GM06990 (cell line): Measurements from ENCODE around the gene HBD.
"Not testable (repeated sequence)": the region's sequence is repeated elsewhere in the genome, so short reads cannot be mapped to it uniquely, and the experiment has no call there.

Source experiments
- DNase-seq: peaks from one replicate; pipeline ENCODE4 v3.0.0-alpha.2; 2011; ENCODE audit not compliant: insufficient read length; ENCODE audit errors: extremely low read depth
- H3K27me3 ChIP-seq: replicated peaks from 2 replicates; pipeline ENCODE4 v1.6.0; 2011; ENCODE audit warnings: low read length; ENCODE audit not compliant: control insufficient read depth, insufficient read depth
- H3K36me3 ChIP-seq: 2 replicates; pipeline ENCODE4 v1.5.1; 2011; ENCODE audit warnings: low read length; ENCODE audit not compliant: control insufficient read depth, insufficient read depth
- H3K4me3 ChIP-seq: replicated peaks from 2 replicates; pipeline ENCODE4 v1.5.1; 2011; ENCODE audit warnings: low read depth, mild to moderate bottlenecking, control low read depth, low read length
- CTCF ChIP-seq: IDR thresholded peaks from 2 replicates; pipeline ENCODE4 v1.5.1; 2011; ENCODE audit warnings: low read length, control low read depth, mild to moderate bottlenecking, inconsistent platforms; ENCODE audit not compliant: insufficient read depth, poor library complexity, severe bottlenecking

HBD gene

DNA sequence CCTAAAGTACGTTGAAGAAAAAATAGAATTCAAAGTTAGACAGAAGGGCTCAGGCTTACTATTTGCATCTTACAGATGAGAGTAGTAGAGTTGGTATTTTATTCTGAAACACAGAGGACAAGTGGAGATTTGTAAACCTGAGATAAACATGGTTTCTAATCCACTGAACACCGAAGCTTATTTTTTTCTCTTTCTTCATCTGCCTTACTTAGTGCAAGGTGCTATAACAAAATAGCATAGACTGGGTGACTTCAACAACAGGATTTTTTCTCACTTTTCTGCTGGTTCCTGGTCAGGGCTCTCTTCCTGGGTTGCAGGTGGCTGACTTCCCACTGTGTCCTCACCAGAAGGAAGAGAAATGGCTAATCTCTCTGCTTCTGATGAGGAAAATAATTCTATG, 17.5 kb upstream of the HBD start:
- Histone ChIP-seq H3K4me3 (no peak overlapping the region), H3K27me3 (no peaks in the 10 kb centered on the region), H3K36me3 (no peaks in the 10 kb centered on the region)
- DNase-seq = no peak
- no peak for TF ChIP-seq CTCF

DNA sequence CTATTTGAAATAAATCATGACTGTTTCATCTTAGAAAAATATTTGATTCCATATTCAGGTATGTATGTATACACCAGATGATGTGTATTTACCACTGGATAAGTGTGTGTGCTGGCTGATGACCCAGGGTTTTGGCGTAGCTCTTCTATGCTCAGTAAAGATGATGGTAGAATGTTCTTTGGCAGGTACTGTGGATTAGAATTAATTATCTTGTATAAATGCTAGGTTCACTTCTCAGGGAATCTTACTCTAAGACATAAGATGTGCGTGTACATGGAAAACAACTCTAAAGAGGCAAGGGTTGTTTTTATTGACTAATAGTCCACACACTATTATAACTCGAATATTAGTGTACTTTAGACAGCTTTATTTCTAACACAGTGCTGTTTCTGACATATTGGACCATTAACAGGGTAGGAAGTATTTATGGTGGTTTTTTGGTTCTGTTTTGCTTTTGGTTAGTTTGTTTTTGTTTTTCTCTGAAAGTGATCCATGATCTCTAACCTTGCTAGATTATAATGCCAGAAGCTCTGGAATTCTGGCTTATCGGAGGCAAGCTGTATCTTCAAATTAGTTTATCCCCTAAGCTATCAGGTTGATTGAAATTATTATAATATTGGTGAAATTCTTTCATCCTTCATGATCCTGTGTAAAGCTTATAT, 16.4 kb upstream of the HBD start:
- H3K27me3 ChIP-seq = no peaks in the 10 kb centered on the region
- no peak for TF ChIP-seq CTCF
- H3K4me3 ChIP-seq = no peak overlapping the region
- no peaks in the 10 kb centered on the region for H3K36me3 ChIP-seq
- no peak for DNase-seq

- H3K36me3 ChIP-seq, H3K4me3 ChIP-seq, H3K27me3 ChIP-seq, DNase-seq: not testable (repeated sequence)
Observed at GRCh38 chr11:5249807-5250396, 15.6 kb upstream of the HBD start, which contains the start of gene HBG1. HBG1 (minus strand) TSS chr11:5249857; CDS start chr11:5249804, 53 bp downstream.

GRCh38 chr11:5248498-5248897, 14.2 kb upstream of the HBD start:
- not testable (repeated sequence) for DNase-seq, H3K27me3 ChIP-seq, H3K4me3 ChIP-seq, H3K36me3 ChIP-seq

GRCh38 chr11:5247472-5248192, 13.3 kb upstream of the HBD start:
- H3K4me3 ChIP-seq = no peak overlapping the region

GRCh38 chr11:5246772-5247471, 12.6 kb upstream of the HBD start:
- no peaks in the 10 kb centered on the region for H3K27me3 ChIP-seq
- DNase-seq = no peak
- TF ChIP-seq CTCF = no peak

More at GRCh38 chr11:5247472-5248192, 13.3 kb upstream of the HBD start:
- no peak for DNase-seq
- Histone ChIP-seq H3K36me3 (no peaks in the 10 kb centered on the region), H3K27me3 (no peaks in the 10 kb centered on the region)
- no peak for TF ChIP-seq CTCF

More at GRCh38 chr11:5246772-5247471, 12.6 kb upstream of the HBD start:
- Histone ChIP-seq H3K36me3 (no peaks in the 10 kb centered on the region), H3K4me3 (no peak overlapping the region)
